Endothelial cell of umbilical vein (primary cell): ENCODE measurements around the gene OLA1.

Experiments used
- CTCF ChIP-seq, 2 donors: IDR thresholded peaks; 1 replicate in 1 of 2; 2 replicates in 1 of 2; pipeline ENCODE4 v1.5.1; 2011; ENCODE audit warnings: low read length in 2 of 2, mild to moderate bottlenecking in 2 of 2, moderate library complexity in 2 of 2, control low read depth in 1 of 2, inconsistent platforms in 1 of 2, low read depth in 1 of 2; ENCODE audit not compliant: insufficient read depth in 1 of 2; ENCODE audit errors: extremely low read depth in 1 of 2
- EZH2 ChIP-seq: IDR thresholded peaks from 2 replicates; pipeline ENCODE4 v1.6.1; 2012; ENCODE audit warnings: borderline replicate concordance, low read depth, mild to moderate bottlenecking, moderate library complexity, low read length, inconsistent platforms; ENCODE audit not compliant: severe bottlenecking
- POLR2A ChIP-seq: IDR thresholded peaks from 2 replicates; pipeline ENCODE4 v1.6.1; 2012; ENCODE audit warnings: low read depth, mild to moderate bottlenecking, control low read depth, low read length

DNA sequence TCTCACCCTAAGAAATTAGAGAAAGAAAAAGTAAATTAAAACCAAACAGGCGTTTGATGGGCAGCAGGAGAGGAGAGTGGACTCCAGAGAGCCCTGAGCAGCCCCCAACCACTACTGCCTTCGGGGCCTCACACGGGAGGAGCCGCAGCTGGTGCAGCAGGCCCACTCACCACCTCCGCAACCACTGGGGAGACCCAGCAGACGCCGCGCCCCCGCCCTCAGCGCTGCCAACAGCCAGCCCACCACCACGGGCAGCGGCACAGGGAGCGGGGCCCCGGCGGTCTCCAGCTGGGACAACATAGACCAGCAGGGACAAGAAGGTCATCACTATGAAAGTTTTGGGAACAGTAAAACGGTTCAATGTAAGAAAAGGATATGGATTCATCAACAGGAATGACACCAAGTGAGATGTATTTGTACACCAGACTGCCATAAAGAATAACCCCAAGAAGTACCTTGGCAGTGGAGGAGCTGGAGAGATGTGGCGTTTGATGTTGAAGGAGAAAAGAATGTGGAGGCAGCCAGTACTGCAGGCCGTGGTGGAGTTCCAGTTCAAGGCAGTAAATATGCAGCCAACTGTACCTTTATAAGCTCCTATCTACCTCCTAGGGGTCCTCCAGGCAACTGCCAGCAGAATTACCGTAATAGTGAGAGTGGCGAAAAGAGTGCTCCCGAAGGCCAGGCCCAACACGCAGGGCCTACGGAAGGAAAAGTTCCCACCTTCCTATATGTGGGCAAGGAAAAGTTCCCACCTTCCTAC is 76.5 kb downstream of the OLA1 start:
- TF ChIP-seq POLR2A (no peak), EZH2 (no peak), CTCF (IDR thresholded peaks at IDR 0.05; ENCODE audit: extremely low read depth in 1 of 2, insufficient read depth in 1 of 2, low read depth in 1 of 2, low read length in 2 of 2) (no peak)
